Stimulated activated CD8-positive, alpha-beta memory T cell treated with anti-CD3 and anti-CD28 coated beads, Interleukin-4, amount 100 ng/mL, for 24 hours (primary cell): ENCODE measurements around the gene YARS2.
"Not testable (repeated sequence)": the region's sequence is repeated elsewhere in the genome, so short reads cannot be mapped to it uniquely, and the experiment has no call there.

Experiments used
- DNase-seq: peaks from one replicate; pipeline ENCODE4 v3.0.0-alpha.2; 2020; ENCODE audit warnings: low read depth

Gene YARS2

DNA sequence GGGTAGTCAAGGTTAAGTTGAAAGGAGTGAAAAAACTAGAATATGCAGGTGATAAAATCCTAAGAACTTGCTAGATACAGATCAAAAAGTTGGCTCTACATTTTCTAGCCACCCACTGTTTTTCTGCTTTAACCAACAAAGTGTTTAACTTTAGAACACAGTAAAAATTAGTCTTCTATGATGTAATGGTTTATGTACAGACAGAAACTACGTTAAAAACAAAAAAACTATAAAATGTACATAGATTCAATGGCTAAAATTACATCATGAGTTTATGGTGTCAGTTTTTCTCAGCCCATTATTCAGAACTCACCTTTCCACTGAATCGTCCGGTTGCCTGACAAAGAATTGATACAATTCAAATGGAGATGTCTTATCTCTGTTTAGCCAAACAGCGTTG lies 2.1 kb downstream of the YARS2 start:
- DNase-seq, result no peak

DNA sequence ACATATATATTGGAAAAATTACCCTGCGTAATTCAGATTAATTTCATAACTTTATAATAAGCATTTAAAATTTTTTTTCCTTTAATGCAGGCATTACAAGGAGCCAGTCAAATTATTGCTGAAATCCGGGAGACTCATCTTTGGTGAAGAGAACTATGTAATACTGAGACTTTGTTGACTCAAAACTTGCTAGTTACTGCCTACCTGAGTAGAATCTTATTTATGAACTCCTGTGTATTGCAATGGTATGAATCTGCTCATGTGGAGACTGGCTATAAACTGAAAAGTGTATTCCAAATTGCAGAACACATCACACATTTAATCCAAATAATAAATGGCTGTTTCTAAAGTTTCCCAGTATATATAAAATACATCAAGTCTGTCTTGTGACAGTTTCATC lies 12.4 kb downstream of the YARS2 start:
- no peak for DNase-seq

DNA sequence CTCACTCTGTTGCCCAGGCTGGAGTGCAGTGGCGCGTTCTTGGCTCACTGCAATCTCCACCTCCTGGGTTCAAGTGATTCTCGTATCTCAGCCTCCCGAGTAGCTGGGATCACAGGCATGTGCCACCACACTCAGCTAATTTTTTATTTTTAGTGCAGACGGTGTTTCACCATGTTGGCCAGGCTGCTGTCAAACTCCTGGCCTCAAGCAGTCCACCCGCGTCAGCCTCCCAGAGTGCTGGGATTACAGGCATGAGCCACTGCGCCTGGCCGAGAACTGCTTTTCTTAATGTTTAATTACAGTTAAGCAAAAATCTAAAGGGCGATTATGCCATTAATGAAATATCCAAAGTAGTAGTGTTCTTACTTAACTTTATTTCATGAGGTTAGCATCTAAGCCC lies 13.6 kb downstream of the YARS2 start:
- DNase-seq, result no peak

DNA sequence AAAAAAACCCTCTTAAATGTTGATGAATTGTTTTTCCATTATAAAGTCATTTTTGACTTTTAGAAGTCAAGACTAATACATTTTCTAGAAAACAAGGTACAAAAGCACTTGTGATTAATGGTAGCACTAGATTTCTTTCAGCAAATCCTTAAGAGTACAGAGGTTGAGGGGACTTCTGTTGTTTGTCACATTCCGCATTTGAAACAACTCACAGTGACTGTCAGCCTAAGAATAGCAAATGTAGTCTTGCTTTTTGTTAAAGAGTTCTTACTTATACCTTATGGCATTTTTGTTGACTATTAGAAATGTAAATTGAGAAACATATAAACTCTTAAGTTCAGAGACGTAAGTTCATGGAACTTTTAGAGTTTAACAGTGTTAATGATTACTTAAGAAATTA lies 16.4 kb downstream of the YARS2 start:
- DNase-seq, result no peak

DNA sequence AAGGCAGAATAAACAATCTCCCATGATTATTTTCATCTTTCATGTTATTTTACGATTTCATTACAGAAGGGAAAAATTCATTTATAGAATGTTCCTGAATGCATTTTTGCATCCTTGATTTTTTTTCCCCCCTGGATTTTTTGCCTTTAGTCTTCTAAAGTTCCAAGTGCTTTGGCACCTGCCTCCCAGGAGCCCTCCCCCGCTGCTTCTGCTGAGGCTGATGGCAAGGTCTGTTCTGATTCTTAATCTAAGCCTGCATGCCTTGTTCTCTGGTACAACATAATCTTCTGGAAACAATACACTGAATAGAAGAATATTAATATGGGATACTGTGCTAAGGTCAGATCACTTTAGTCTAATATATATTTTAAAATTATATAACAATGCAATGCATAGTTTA lies 18.0 kb downstream of the YARS2 start:
- no peak for DNase-seq

DNA sequence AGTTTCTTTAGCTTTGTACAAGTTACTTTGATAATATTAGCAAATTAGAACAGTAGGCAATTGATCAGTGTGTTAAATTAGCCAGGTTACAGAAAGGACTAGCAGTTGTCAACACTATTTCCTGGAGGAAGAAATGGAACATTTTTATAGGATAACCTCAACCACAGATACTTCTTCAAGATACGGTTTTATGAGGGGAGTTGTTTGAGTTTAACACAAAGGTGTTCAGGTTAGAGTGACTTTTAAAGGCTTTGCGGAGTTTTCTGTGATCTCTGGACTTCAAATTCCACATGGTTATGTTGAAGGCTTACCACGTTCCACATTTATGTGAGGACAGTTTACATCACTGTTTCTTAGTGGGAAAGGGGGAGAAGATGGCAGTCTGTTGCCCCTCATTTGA lies 19.3 kb downstream of the YARS2 start:
- no peak for DNase-seq

DNA sequence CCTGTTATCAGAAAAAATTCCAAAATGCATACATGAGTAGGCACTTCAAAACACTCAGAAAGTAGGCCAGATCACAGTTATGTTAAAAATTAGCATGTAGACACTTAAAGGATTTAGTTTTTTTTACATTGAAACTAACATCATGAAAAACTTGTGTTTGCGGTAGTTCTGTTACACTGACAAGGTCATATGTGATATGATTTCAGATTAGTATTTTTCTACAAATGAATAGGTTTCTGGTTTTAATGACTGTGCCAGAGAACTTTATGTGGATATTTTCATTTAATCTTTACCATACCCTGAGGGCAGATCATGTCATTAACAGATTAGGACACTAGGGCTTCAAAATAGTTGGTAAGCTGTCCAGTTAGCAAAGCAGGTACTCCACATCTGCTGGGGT lies 20.7 kb downstream of the YARS2 start:
- no peak for DNase-seq

DNA sequence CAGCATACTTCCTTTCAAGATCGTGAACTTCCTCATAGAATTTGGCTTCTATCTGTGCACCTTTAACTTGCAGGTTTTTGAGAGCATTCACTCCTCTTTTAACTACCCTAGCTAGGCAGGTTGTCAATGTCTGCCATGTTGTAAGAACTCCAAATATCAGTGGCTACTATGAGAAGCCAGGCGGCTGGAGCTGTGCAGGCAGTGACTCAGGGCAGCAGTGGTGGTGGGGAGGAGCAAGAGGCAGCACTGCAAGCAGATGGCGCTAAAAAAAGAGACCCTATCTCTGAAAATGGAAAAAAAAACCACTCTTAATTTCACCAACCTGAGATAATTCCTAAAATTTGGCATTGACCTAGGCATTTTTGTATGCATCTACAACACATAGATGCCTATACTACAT lies 28.5 kb downstream of the YARS2 start:
- DNase-seq, result no peak

DNA sequence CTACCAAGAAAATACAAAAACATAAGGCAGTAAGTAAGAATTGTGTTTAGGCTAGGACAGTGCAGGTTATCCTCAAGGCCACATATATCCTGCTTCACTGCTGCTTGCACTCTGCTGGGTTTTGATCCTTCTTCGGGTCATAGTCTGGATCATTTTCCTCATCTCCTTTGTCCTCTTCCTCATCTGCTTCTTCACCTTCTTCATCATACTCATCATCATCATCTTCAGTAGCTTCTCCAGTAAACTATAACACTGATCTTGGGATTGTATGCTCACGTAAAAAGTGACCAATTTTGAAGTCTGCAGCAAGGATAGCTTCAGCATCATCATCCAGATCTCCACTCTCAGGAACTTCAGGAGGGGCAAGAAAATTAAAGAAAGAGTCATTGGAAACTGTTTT lies 29.4 kb downstream of the YARS2 start:
- DNase-seq, result no peak

DNA sequence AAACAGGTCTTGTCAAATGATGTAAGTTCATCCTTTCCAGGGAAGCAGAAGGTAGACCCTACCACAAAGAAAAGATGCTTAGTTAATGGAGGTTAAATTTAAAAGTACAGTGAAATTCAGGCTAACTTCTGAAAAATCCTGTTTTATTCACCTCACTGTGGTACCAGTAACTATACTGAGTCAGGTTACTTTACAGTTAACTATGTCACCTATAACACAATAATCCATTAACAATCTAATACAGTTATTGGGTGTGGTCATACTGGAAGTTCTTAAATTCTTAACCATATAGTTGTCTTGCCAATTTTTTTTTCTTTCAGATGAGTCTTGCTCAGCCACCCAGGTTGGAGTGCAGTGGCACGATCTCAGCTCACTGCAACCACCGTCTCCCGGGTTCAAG lies 30.4 kb downstream of the YARS2 start:
- DNase-seq, result not testable (repeated sequence)

DNA sequence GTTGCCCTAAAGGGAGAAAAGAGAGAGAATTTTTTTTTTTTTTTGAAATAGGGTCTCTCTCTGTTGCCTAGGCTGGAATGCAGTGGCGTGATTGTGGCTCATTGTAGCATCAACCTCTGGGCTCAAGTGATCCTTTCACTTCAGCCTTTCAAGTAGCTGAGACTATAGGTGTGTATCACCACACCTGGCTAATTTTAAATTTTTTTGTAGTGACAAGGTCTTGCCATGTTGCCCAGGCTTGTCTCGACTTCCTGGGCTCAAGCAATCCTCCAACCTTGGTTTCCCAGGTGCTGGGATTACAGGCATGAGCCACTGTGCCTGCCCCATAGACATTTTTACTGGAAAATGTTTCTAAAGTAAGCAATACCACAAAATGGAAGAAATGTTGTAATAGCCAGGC lies 36.8 kb downstream of the YARS2 start:
- DNase-seq, result no peak

DNA sequence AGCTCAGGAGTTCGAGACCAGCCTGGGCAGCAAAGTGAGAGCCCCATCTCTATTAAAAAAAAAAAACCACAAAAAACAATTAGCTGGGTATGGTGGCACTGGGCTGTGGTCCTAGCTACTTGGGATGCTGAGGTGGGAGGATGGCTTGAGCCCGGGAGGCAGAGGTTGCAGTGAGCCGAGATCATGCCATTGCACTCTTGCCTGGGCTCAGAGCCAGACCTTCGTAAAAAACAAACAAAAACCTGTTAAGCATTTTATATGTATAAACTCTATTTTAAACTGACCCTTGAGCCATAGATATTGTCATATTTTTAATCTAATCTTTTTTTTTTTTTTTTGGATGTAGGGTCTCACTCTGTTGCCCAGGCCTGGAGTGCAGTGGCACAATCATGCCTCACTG lies 40.9 kb downstream of the YARS2 start:
- no peak for DNase-seq

DNA sequence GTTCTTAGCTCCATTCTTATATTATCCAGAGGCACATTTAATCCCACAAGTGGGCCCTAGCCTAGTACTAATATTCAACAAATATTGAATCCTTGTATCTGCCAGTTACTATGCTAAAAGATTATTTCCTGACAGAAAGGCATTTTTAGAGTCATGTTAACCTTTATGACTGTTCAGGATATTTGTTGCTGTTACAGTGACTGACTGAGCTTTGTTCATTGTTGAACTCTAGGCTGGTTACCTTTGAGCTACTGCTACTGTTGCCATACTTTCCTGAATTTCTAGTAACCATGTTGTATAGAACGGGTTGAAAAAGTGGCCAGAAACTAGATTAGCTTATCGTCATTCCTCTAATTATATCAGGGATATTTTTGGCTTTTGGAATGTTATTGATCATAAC lies 46.8 kb downstream of the YARS2 start:
- no peak for DNase-seq

DNA sequence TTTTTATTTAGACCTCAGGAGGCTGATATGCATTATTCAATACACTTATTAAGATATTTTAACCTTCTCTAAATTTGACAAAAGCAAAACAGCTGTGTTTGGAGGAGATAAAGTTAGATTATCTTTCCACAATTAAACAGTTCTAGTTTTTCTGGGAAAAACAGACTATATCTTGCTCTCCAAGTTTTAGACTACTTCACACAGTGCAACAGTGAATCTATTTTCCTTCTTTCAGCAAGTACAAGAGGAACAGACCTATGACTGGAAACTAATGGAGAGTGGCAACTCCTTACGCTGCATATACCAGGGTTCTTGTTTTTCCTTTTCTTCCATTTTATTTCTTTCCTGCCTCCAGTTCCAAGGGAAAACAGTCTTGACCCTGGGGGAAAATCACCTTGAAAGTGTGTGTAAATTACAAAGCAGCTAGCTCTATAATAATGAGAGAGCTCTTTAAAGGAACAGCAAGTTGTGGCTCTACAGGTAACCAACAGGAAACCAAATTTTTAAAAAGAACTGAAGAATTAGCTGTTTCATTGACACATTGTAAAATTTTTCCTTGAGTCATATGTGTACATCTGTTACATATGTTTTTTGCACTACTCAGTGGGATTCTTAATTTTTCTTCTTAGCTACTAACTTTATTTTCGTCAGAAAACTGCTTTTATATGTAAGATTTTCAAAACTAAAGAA lies 49.2 kb downstream of the YARS2 start:
- DNase-seq, result no peak

DNA sequence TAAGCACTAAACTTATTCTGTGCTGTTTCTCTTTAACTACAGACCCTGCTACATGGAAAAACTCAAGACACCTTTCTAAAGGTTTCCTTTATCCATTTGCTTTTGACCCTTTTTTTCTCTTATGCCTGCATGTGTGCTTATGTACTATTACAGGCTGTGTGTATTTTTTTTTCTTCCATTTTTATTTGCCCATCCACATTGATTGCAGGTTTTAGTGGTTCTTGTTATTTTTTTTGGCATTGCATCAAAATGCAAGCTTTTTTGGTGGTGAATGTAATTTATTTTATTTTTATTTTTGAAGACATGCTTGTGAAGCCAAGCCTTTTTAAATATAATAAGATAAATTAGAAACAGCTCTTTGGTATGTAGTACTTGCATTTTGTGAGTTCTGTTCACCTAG lies 49.9 kb downstream of the YARS2 start:
- DNase-seq, result no peak

DNA sequence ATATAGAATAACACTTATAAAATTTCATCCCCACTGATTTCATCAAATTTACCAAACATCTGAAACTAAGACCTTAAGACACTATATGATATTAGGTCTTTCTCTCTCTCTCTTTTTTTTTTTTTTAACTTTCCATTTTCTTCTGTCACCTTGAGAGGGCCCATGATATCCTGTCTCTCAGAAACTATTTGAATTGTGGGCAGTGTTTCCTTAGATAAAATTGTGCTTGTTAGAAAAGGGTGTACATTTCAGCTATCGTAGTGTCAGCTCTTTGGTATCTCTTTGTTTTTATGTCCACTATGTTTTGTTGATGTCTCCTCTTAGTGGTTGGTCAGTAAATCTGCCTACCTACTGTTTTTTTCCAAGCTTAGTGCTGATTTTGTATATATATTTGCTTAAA lies 52.8 kb downstream of the YARS2 start:
- DNase-seq, result no peak

DNA sequence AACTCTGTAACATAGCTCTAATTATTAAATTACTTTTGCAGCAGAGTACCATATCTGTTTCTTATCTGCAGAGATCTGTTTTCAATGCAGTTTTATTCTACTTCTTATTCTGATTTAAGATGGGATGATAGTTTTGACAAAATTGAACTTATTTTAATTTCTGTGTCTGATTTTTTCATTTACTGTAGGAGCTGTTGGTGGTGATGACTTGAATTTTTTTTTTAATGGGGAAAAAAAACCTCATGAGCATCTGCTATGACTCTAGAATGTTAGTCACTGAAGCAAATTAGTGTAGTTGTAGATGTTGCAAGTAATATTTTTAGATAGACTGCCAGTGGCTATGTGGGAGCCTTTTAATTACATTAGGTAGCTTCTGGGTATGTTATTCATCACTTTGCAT lies 53.2 kb downstream of the YARS2 start:
- no peak for DNase-seq

DNA sequence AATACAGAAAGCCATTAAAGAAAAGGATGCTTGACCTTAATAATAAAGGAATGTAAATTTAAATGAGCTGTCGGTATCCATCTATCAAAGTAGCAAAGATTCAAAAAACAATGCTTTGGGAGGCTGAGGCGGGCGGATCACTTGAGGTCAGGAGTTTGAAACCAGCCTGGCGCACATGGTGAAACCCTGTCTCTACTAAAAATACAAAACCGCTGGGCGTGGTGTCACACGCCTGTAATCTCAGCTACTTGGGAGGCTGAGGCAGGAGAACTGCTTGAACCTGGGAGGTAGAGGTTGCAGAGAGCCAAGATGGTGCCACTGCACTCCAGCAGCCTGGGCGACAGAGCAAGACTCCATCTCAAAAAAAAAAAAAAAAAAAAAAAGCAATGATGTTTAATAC lies 56.3 kb downstream of the YARS2 start:
- DNase-seq, result not testable (repeated sequence)

DNA sequence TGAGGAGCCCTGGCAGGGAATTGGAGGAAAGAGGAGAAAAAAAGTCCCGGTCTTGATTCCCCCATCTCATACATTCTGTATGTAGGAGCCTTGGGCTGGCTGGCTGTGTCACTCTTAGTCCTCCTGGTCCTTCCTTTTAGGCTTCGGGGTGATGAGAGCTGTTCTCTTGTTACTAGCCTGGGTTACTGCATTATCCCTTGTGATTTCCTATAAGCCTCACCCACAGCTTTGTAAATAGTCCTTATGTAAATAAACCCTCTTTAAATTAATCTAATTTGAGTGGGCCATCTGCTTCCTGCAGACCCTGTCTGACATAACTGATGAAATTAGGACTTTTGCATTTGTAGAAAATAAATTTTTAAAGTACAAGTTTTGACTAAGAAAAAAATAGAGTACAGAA lies 57.4 kb downstream of the YARS2 start:
- no peak for DNase-seq

DNA sequence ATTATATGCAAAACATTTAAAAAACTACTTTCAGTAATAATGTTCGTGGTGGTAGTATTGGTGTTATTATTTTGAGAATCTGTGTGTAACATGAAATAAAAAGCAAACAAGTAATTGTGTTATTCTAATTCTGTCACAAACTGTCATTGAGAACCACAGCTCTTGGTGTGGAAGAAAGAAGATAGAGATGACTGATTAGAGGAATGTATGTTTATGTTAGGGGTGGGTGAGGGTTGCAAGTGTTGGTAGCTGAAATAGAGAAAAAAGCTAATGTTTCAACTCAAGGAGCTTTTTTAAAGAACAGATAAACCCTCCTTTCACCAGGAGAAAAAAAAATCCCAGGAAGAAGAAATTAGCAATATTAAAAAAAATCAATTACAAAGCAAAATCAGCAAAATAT lies 58.3 kb downstream of the YARS2 start:
- no peak for DNase-seq
